SK-N-SH (cell line): ENCODE data around the gene RHOA. TPM values are rescaled to one million over a fixed set of nuclear protein-coding genes. Genes with fewer than 3 reads are reported as not detected.

Source experiments
- CTCF ChIA-PET: fragments of 300-600, 350-600 bp; formaldehyde crosslinking; extraction: SDS; loops from one replicate; lab custom pipeline; 2021; lab: Yijun Ruan, JAX
- POLR2A ChIA-PET: fragments of 350-600 bp; sonication (Branson Sonifier 250); formaldehyde crosslinking; extraction: SDS; loops from one replicate; lab custom pipeline; 2020; ENCODE audit warnings: antibody characterized with exemption, inconsistent platforms; lab: Yijun Ruan, JAX
- DNase-seq: peaks from one replicate; pipeline ENCODE4 v3.0.0; 2012
- H2AFZ ChIP-seq: fragments of 200-600 bp; sonication (generic); 2 replicates; pipeline ENCODE4 v1.8.1; 2016; ENCODE audit warnings: antibody characterized with exemption, mild to moderate bottlenecking, low read depth
- H3F3A ChIP-seq: fragments of 200-600 bp; sonication (generic); replicated peaks from 2 replicates; pipeline ENCODE3; 2016; ENCODE audit warnings: antibody characterized with exemption, mild to moderate bottlenecking; ENCODE audit not compliant: insufficient read depth
- H3K27ac ChIP-seq, 2 experiments: fragments of 200-500 bp in 1 of 2; fragments of 200-600 bp in 1 of 2; sonication (Bioruptor generic) in 1 of 2; sonication (generic), shearing (Covaris generic) in 1 of 2; 2 replicates each; pipeline versions ENCODE4 v1.5.1 to v1.6.1; 2014 to 2016; ENCODE audit warnings: low read depth in 2 of 2, inconsistent platforms in 1 of 2, low read length in 1 of 2, mild to moderate bottlenecking in 1 of 2, mixed read lengths in 1 of 2
- H3K27me3 ChIP-seq: fragments of 200-600 bp; sonication (generic), shearing (Covaris generic); 2 replicates; pipeline ENCODE4 v1.6.1; 2016; ENCODE audit warnings: mixed run types; ENCODE audit not compliant: insufficient read depth
- H3K36me3 ChIP-seq, 2 experiments: fragments of 200-500 bp in 1 of 2; fragments of 200-600 bp in 1 of 2; sonication (Bioruptor generic) in 1 of 2; sonication (generic) in 1 of 2; replicated peaks in 1 of 2; 2 replicates each; pipeline versions ENCODE3 to v1.5.1; 2014 to 2016; ENCODE audit warnings: low read length in 1 of 2, mild to moderate bottlenecking in 1 of 2; ENCODE audit not compliant: insufficient read depth in 2 of 2, control insufficient read depth in 1 of 2
- H3K4me1 ChIP-seq, 2 experiments: fragments of 200-500 bp in 1 of 2; fragments of 200-600 bp in 1 of 2; sonication (Bioruptor generic) in 1 of 2; sonication (generic), shearing (Covaris generic) in 1 of 2; 2 replicates each; pipeline versions ENCODE4 v1.5.1 to v1.6.1; 2014 to 2016; ENCODE audit warnings: low read depth in 1 of 2, low read length in 1 of 2, mixed run types in 1 of 2; ENCODE audit not compliant: insufficient read depth in 2 of 2, control insufficient read depth in 1 of 2
- H3K4me2 ChIP-seq: fragments of 200-600 bp; sonication (generic), shearing (Covaris generic); 2 replicates; pipeline ENCODE4 v1.6.1; 2017; ENCODE audit warnings: mixed run types
- H3K4me3 ChIP-seq, 2 experiments: fragments of 200-500 bp in 1 of 2; fragments of 200-600 bp in 1 of 2; sonication (Bioruptor generic) in 1 of 2; sonication (generic), shearing (Covaris generic) in 1 of 2; 2 replicates each; pipeline versions ENCODE4 v1.5.1 to v1.8.1; 2014 to 2016; ENCODE audit warnings: low read depth in 2 of 2, inconsistent platforms in 1 of 2, low read length in 1 of 2, mild to moderate bottlenecking in 1 of 2, mixed read lengths in 1 of 2, moderate library complexity in 1 of 2
- H3K79me2 ChIP-seq: fragments of 200-600 bp; sonication (generic); 2 replicates; pipeline ENCODE4 v1.8.1; 2017; ENCODE audit warnings: mild to moderate bottlenecking; ENCODE audit not compliant: insufficient read depth
- H3K9ac ChIP-seq: fragments of 200-600 bp; sonication (generic); 2 replicates; pipeline ENCODE4 v1.6.1; 2017; ENCODE audit warnings: mixed run types
- H3K9me2 ChIP-seq: fragments of 200-600 bp; sonication (generic); 2 replicates; pipeline ENCODE4 v1.6.1; 2017; ENCODE audit warnings: mixed run types
- H3K9me3 ChIP-seq: fragments of 200-600 bp; sonication (generic); 2 replicates; pipeline ENCODE4 v1.6.1; 2017; ENCODE audit warnings: mixed run types, mild to moderate bottlenecking, moderate library complexity
- H4K20me1 ChIP-seq: fragments of 200-600 bp; sonication (generic); 2 replicates; pipeline ENCODE4 v1.6.1; 2017; ENCODE audit warnings: mild to moderate bottlenecking, mixed run types; ENCODE audit not compliant: insufficient read depth
- CHD2 ChIP-seq: fragments of 150-350 bp; IDR thresholded peaks from 2 replicates; pipeline ENCODE4 v1.6.1; 2018; ENCODE audit warnings: low read length; ENCODE audit not compliant: partially characterized antibody
- ELF1 ChIP-seq: IDR thresholded peaks from 2 replicates; pipeline ENCODE4 v1.4.0; 2012
- EZH2phosphoT487 ChIP-seq: fragments of 200-600 bp; sonication (generic); IDR thresholded peaks from 2 replicates; pipeline ENCODE4 v1.6.1; 2017; ENCODE audit warnings: low read depth, mixed run types, mild to moderate bottlenecking, antibody characterized with exemption, moderate library complexity, borderline replicate concordance
- FOSL2 ChIP-seq: IDR thresholded peaks from 2 replicates; pipeline ENCODE4 v1.4.0; 2012; ENCODE audit warnings: low read depth, mild to moderate bottlenecking, moderate library complexity, borderline replicate concordance
- GABPA ChIP-seq: IDR thresholded peaks from 2 replicates; pipeline ENCODE4 v1.4.0; 2012; ENCODE audit warnings: low read depth, mild to moderate bottlenecking
- MEF2A ChIP-seq: IDR thresholded peaks from 2 replicates; pipeline ENCODE4 v1.4.0; 2012; ENCODE audit warnings: low read depth, borderline replicate concordance
- MXI1 ChIP-seq: IDR thresholded peaks from 2 replicates; pipeline ENCODE4 v1.6.1; 2012; ENCODE audit warnings: mild to moderate bottlenecking, low read depth, low read length, improper control_type of control experiment
- RCOR1 ChIP-seq: fragments of 150-350 bp; IDR thresholded peaks from 2 replicates; pipeline ENCODE4 v1.6.1; 2017; ENCODE audit warnings: antibody characterized with exemption, low read length
- REST ChIP-seq: IDR thresholded peaks from 2 replicates; pipeline ENCODE4 v1.6.1; 2012; ENCODE audit warnings: mild to moderate bottlenecking, low read depth, low read length, moderate library complexity
- SIN3A ChIP-seq: IDR thresholded peaks from 2 replicates; pipeline ENCODE4 v1.6.1; 2012; ENCODE audit warnings: low read depth, mild to moderate bottlenecking, low read length, moderate library complexity, borderline replicate concordance
- YY1 ChIP-seq: IDR thresholded peaks from 2 replicates; pipeline ENCODE4 v1.4.0; 2012; ENCODE audit warnings: low read depth, mild to moderate bottlenecking
- WGBS: methylation state at CpG from one replicate; pipeline ENCODE4 v1.1.6; 2017; ENCODE audit warnings: low lambda C conversion rate; 5-methylcytosine and 5-hydroxymethylcytosine counted together
- polyA plus RNA-seq, 3 experiments: library from polyadenylated mRNA; depleted of rRNA; stranded (reverse); fragments of >200 nt; gene quantifications; 2 replicates each; pipeline ENCODE4 v1.2.3, GENCODE V29; 2012

Gene RHOA
- polyA plus RNA-seq, 1 of the 3 experiments (the other 2 are of a cell fraction) = 312 TPM

- no peak for TF ChIP-seq REST
- TF ChIP-seq MEF2A = no peak
- TF ChIP-seq FOSL2 = no peak
- TF ChIP-seq CHD2 = no peak
Observed at GRCh38 chr3:49414753-49415152, 3.0 kb upstream of the RHOA start (continued).

GRCh38 chr3:49413338-49413734 is 1.6 kb upstream of the RHOA start:
- peaks cover 2% of the 10 kb centered on the region for H3F3A ChIP-seq
- no peaks in the 10 kb centered on the region for H3K27me3 ChIP-seq
- H3K4me2 ChIP-seq = peak overlapping the region; percentile 89
- WGBS = 85% methylated on average over 6 of the region's 6 CpGs
- H3K4me3 ChIP-seq = peak overlapping the region; percentile 72 to 84
- H3K9ac ChIP-seq = peak overlapping the region; percentile 82; the same call in 1 of the 2 replicates
- peaks cover 10 to 19% of the 10 kb centered on the region in 2 experiments for H3K36me3 ChIP-seq
- H4K20me1 ChIP-seq = peaks cover 30% of the 10 kb centered on the region
- no peak for DNase-seq
- H3K9me3 ChIP-seq = no peaks in the 10 kb centered on the region
- H3K4me1 ChIP-seq = peaks cover 0 to 19% of the 10 kb centered on the region in 2 experiments; a peak in 2 of 4 replicates
- H2AFZ ChIP-seq = no peak overlapping the region
- ChIA-PET POLR2A (interaction anchor here (2.6 kb wide), 1 partner anchor 16 kb away, joined by 10 read pairs; the partner anchor contains the start of gene NICN1), CTCF (interaction anchor here (1.0 to 1.9 kb wide), 3 partner anchors 36 to 243 kb away, joined by 3 to 5 read pairs (median 5); no protein-coding TSS in a partner anchor)
- peaks cover 54% of the 10 kb centered on the region for H3K79me2 ChIP-seq
- H3K27ac ChIP-seq = no peak overlapping the region
- TF ChIP-seq YY1 = no peak
- no peak for TF ChIP-seq ELF1
- TF ChIP-seq MXI1 = no peak
- TF ChIP-seq MEF2A = no peak
- no peak for TF ChIP-seq FOSL2
- no peak for TF ChIP-seq EZH2phosphoT487
- no peak for TF ChIP-seq RCOR1
- no peak for TF ChIP-seq SIN3A
- no peak for TF ChIP-seq GABPA
- no peaks in the 10 kb centered on the region for H3K9me2 ChIP-seq
